ENCODE measurements around the gene PCTP. TPM values are rescaled to one million over a fixed set of nuclear protein-coding genes. Genes with fewer than 3 reads are reported as not detected.

The PCTP gene
- total and polyA plus RNA-seq, 4 experiments from 2014 or later = 2.3 to 4.7 (median 3.0) TPM

- no peaks in the 10 kb centered on the region for H3K36me3 Mint-ChIP-seq
- no peak overlapping the region for H3K4me3 ChIP-seq (ENCODE audit: low read length in 2 of 2)
- H3K27me3 ChIP-seq (ENCODE audit: insufficient read depth, low read length) = no peaks in the 10 kb centered on the region
- H3K27ac Mint-ChIP-seq = no peak overlapping the region
- H3K36me3 ChIP-seq (ENCODE audit: insufficient read depth, low read length) = no peaks in the 10 kb centered on the region
- no peaks in the 10 kb centered on the region for H3K4me1 ChIP-seq (ENCODE audit: insufficient read depth, low read length)
- H3K4me3 Mint-ChIP-seq = no peak overlapping the region
- ChIA-PET POLR2A (ENCODE audit: partially characterized antibody) (no interaction called here), CTCF (ENCODE audit: partially characterized antibody) (no interaction called here)
- no peaks in the 10 kb centered on the region for H3K9me3 ChIP-seq (ENCODE audit: control insufficient read depth in 1 of 2, low read length in 2 of 2)
- H3K9me3 Mint-ChIP-seq = peaks cover 0 to 17% (median 7%) of the 10 kb centered on the region in 8 donors
- no peaks in the 10 kb centered on the region for H3K4me1 Mint-ChIP-seq
- intact Hi-C loops (cut with micrococcal nuclease) = no loop called here
- H3K27ac ChIP-seq (ENCODE audit: low read depth, low read length) = no peak overlapping the region
- DNase-seq = no peak
- H3K27me3 Mint-ChIP-seq = peaks cover 8 to 14% of the 10 kb centered on the region in 2 donors
Measured at GRCh38 chr17:55817397-55817709, 66.5 kb downstream of the PCTP start.

GRCh38 chr17:55818026-55818425 lies 67.2 kb downstream of the PCTP start:
- H3K36me3 Mint-ChIP-seq = no peaks in the 10 kb centered on the region
- no peak overlapping the region for H3K27ac ChIP-seq (ENCODE audit: low read depth, low read length)
- H3K4me3 Mint-ChIP-seq = no peak overlapping the region
- no peak for DNase-seq
- no peaks in the 10 kb centered on the region for H3K36me3 ChIP-seq (ENCODE audit: insufficient read depth, low read length)
- peaks cover 6 to 13% of the 10 kb centered on the region in 2 donors for H3K27me3 Mint-ChIP-seq
- H3K27ac Mint-ChIP-seq = no peak overlapping the region
- no peaks in the 10 kb centered on the region for H3K4me1 Mint-ChIP-seq
- no peak overlapping the region for H3K4me3 ChIP-seq (ENCODE audit: low read length in 2 of 2)
- intact Hi-C loops (cut with micrococcal nuclease) = no loop called here
- no peaks in the 10 kb centered on the region for H3K4me1 ChIP-seq (ENCODE audit: insufficient read depth, low read length)
- no peaks in the 10 kb centered on the region for H3K27me3 ChIP-seq (ENCODE audit: insufficient read depth, low read length)
- H3K9me3 ChIP-seq (ENCODE audit: control insufficient read depth in 1 of 2, low read length in 2 of 2) = no peaks in the 10 kb centered on the region
- CTCF ChIA-PET (ENCODE audit: partially characterized antibody) = no interaction called here
- POLR2A ChIA-PET (ENCODE audit: partially characterized antibody) = no interaction called here
- H3K9me3 Mint-ChIP-seq = peaks cover 0 to 17% (median 7%) of the 10 kb centered on the region in 8 donors

DNA sequence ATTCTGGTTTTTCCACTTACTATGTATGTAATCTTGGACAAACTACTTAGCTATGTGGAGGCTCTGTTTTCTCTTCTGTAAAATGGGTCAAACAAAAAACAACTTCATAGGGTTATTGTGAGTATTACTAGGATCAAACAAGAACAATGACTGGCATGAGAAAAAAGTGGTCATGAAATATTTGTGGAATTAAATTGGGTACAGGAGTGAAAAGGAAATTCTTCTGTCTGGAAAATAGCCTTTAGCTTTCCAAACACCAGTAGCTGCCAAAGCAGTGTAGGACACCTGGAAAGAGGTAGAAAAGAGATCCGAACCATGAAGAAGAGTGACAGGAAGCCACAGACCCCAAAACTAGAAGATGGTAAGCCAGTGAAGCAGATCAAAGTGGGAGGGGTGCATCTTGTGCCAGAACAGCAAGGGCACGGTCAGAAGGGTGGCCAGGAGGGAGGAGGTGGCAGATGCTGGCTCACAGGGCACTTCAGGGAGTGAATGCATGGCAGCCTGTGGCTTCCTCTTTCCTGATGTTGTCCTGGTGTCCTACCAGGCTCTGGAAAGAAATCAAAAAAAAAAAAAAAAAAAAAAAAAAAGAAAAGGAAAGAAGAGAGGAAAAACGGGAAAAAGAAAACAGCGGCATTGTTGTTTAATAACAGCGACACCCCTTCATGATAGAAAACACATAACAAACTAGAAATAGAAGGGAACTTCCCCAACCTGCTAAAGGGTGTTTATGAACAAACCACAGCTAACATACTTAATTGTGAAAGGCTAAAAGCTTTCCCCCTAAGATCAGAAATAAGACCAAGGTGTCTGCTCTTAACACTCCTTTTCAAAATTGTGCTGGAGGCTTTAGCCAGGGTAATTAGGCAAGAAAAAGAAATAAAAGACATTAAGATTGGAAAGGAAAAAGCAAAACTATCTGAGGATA lies 67.9 kb downstream of the PCTP start:
- Histone ChIP-seq H3K27ac (ENCODE audit: low read depth, low read length) (no peak overlapping the region), H3K9me3 (ENCODE audit: control insufficient read depth in 1 of 2, low read length in 2 of 2) (no peaks in the 10 kb centered on the region), H3K4me3 (ENCODE audit: low read length in 2 of 2) (no peak overlapping the region), H3K4me1 (ENCODE audit: insufficient read depth, low read length) (no peaks in the 10 kb centered on the region), H3K27me3 (ENCODE audit: insufficient read depth, low read length) (no peaks in the 10 kb centered on the region), H3K36me3 (ENCODE audit: insufficient read depth, low read length) (no peaks in the 10 kb centered on the region)
- Mint-ChIP-seq H3K9me3 (peaks cover 0 to 17% (median 7%) of the 10 kb centered on the region in 8 donors), H3K27ac (no peak overlapping the region), H3K4me3 (no peak overlapping the region), H3K27me3 (peaks cover 6 to 11% of the 10 kb centered on the region in 2 donors), H3K4me1 (no peaks in the 10 kb centered on the region), H3K36me3 (no peaks in the 10 kb centered on the region)
- ChIA-PET CTCF (ENCODE audit: partially characterized antibody) (no interaction called here), POLR2A (ENCODE audit: partially characterized antibody) (no interaction called here)
- DNase-seq = no peak
- intact Hi-C loops (cut with micrococcal nuclease) = no loop called here

DNA sequence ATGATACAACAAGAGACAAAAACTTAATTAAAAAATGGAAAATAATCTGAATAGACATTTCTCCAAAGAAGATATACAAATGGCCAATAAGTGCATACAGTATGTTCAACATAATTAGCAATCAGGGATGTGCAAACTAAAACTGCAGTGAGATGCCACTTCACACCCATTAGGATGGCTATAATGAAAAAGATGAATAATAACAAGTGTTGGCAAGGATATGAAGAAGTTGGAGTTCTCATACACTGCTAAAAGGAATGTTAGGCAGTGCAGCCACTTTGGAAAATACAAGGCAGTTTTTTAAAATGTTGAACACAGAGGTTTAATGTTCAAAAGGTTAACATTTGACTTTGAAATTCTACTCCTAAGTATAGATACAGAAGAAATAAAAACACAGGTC lies 69.8 kb downstream of the PCTP start:
- H3K4me1 ChIP-seq (ENCODE audit: insufficient read depth, low read length) = no peaks in the 10 kb centered on the region
- no peak overlapping the region for H3K4me3 ChIP-seq (ENCODE audit: low read length in 2 of 2)
- no peaks in the 10 kb centered on the region for H3K36me3 ChIP-seq (ENCODE audit: insufficient read depth, low read length)
- H3K9me3 ChIP-seq (ENCODE audit: control insufficient read depth in 1 of 2, low read length in 2 of 2) = no peaks in the 10 kb centered on the region
- Mint-ChIP-seq H3K27ac (no peak overlapping the region), H3K4me1 (no peaks in the 10 kb centered on the region), H3K36me3 (no peaks in the 10 kb centered on the region), H3K9me3 (peaks cover 0 to 17% (median 7%) of the 10 kb centered on the region in 8 donors), H3K27me3 (peaks cover 4 to 8% of the 10 kb centered on the region in 2 donors), H3K4me3 (no peak overlapping the region)
- intact Hi-C loops (cut with micrococcal nuclease) = no loop called here
- DNase-seq = no peak
- ChIA-PET POLR2A (ENCODE audit: partially characterized antibody) (no interaction called here), CTCF (ENCODE audit: partially characterized antibody) (no interaction called here)
- H3K27ac ChIP-seq (ENCODE audit: low read depth, low read length) = no peak overlapping the region
- H3K27me3 ChIP-seq (ENCODE audit: insufficient read depth, low read length) = no peaks in the 10 kb centered on the region

- POLR2A ChIA-PET (ENCODE audit: partially characterized antibody) = no interaction called here
- Mint-ChIP-seq H3K4me3 (no peak overlapping the region), H3K36me3 (no peaks in the 10 kb centered on the region), H3K27ac (no peak overlapping the region), H3K9me3 (peaks cover 0 to 17% (median 7%) of the 10 kb centered on the region in 8 donors), H3K27me3 (peaks cover 2 to 4% of the 10 kb centered on the region in 2 donors), H3K4me1 (no peaks in the 10 kb centered on the region)
- intact Hi-C loops (cut with micrococcal nuclease) = no loop called here
- Histone ChIP-seq H3K27me3 (ENCODE audit: insufficient read depth, low read length) (no peaks in the 10 kb centered on the region), H3K4me3 (ENCODE audit: low read length in 2 of 2) (no peak overlapping the region), H3K36me3 (ENCODE audit: insufficient read depth, low read length) (no peaks in the 10 kb centered on the region), H3K4me1 (ENCODE audit: insufficient read depth, low read length) (no peaks in the 10 kb centered on the region), H3K27ac (ENCODE audit: low read depth, low read length) (no peak overlapping the region), H3K9me3 (ENCODE audit: control insufficient read depth in 1 of 2, low read length in 2 of 2) (no peaks in the 10 kb centered on the region)
- CTCF ChIA-PET (ENCODE audit: partially characterized antibody) = no interaction called here
- DNase-seq = no peak
Measured at GRCh38 chr17:55822028-55822427, 71.2 kb downstream of the PCTP start.

DNA sequence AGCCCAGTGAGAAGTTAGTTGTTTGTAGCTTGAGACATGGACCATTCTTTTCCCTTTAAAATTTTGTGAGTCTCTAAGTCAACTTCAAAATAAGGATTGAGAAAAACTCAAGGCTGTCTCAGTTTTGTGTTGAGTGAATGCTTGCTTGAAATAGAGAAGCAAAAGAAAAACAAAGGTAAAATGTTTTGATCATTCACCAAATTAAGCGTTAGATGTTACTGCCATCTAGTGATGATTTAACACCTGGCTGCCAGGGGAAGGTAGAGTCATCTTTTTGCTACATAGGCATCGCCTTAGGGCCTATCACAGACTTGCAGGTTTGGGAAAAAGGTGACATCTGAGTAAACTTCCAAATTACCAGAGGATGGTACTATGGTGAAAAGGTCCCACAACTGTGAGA lies 74.4 kb downstream of the PCTP start:
- H3K4me3 ChIP-seq (ENCODE audit: low read length in 2 of 2) = no peak overlapping the region
- H3K27ac ChIP-seq (ENCODE audit: low read depth, low read length) = no peak overlapping the region
- Mint-ChIP-seq H3K4me1 (no peaks in the 10 kb centered on the region), H3K4me3 (no peak overlapping the region), H3K27ac (no peak overlapping the region), H3K9me3 (peaks cover 0 to 7% (median 4%) of the 10 kb centered on the region in 8 donors), H3K36me3 (no peaks in the 10 kb centered on the region), H3K27me3 (peaks cover 2 to 4% of the 10 kb centered on the region in 2 donors)
- CTCF ChIA-PET (ENCODE audit: partially characterized antibody) = no interaction called here
- POLR2A ChIA-PET (ENCODE audit: partially characterized antibody) = no interaction called here
- intact Hi-C loops (cut with micrococcal nuclease) = no loop called here
- no peaks in the 10 kb centered on the region for H3K9me3 ChIP-seq (ENCODE audit: control insufficient read depth in 1 of 2, low read length in 2 of 2)
- H3K36me3 ChIP-seq (ENCODE audit: insufficient read depth, low read length) = no peaks in the 10 kb centered on the region
- H3K27me3 ChIP-seq (ENCODE audit: insufficient read depth, low read length) = no peaks in the 10 kb centered on the region
- no peak for DNase-seq
- H3K4me1 ChIP-seq (ENCODE audit: insufficient read depth, low read length) = no peaks in the 10 kb centered on the region

Measured in CD4-positive, alpha-beta memory T cell (primary cell).